Measurements from ENCODE around the gene ANGPTL1. TPM values are rescaled to one million over a fixed set of nuclear protein-coding genes. Genes with fewer than 3 reads are reported as not detected.

The ANGPTL1 gene
- total RNA-seq = 10 to 100 TPM in 2 of 4 donors, 1 to 10 TPM in 2; 3.4 to 28.3 (median 17.9) TPM

GRCh38 chr1:178870944-178871343 lies at the start of gene ANGPTL1:
ANGPTL1 (minus strand) TSS chr1:178871077; CDS start chr1:178865776, 5,301 bp downstream.
- TF ChIP-seq CTCF (IDR thresholded peaks at IDR 0.05) = no peak
- no peak for TF ChIP-seq POLR2A (IDR thresholded peaks at IDR 0.05)
- no peak for DNase-seq (ENCODE audit: low spot score in 2 of 2)
- intact Hi-C loops (cut with DNase I; ENCODE audit: low total_unique reads) = loop anchor here (2.0 kb wide), 1 partner anchor 64 kb away; no protein-coding TSS in a partner anchor
- WGBS, 2 donors = 54% methylated on average over 4 of the region's 4 CpGs
- no peak within 1 kb of the TSS for H3K4me3 ChIP-seq (ENCODE audit: low read depth, poor library complexity, severe bottlenecking)

GRCh38 chr1:178919581-178919980 lies 48.7 kb upstream of the ANGPTL1 start:
- WGBS, 2 donors = 86 to 92% methylated on average over 2 of the region's 2 CpGs
- intact Hi-C loops (cut with DNase I; ENCODE audit: low total_unique reads) = no loop called here

GRCh38 chr1:178918955-178919354 lies 48.1 kb upstream of the ANGPTL1 start:
- intact Hi-C loops (cut with DNase I; ENCODE audit: low total_unique reads) = no loop called here
- TF ChIP-seq CTCF (IDR thresholded peaks at IDR 0.05) (no peak), POLR2A (IDR thresholded peaks at IDR 0.05) (no peak)
- 65 to 79% methylated on average over 2 of the region's 2 CpGs for WGBS, 2 donors
- DNase-seq (ENCODE audit: low spot score in 2 of 2) = no peak
- H3K4me3 ChIP-seq (ENCODE audit: low read depth, poor library complexity, severe bottlenecking) = no peak overlapping the region

More at GRCh38 chr1:178919581-178919980, 48.7 kb upstream of the ANGPTL1 start:
- DNase-seq (ENCODE audit: low spot score in 2 of 2) = no peak
- H3K4me3 ChIP-seq (ENCODE audit: low read depth, poor library complexity, severe bottlenecking) = no peak overlapping the region
- TF ChIP-seq CTCF (IDR thresholded peaks at IDR 0.05) = no peak
- no peak for TF ChIP-seq POLR2A (IDR thresholded peaks at IDR 0.05)

- TF ChIP-seq POLR2A (IDR thresholded peaks at IDR 0.05) = no peak
- no peak for TF ChIP-seq CTCF (IDR thresholded peaks at IDR 0.05)
- intact Hi-C loops (cut with DNase I; ENCODE audit: low total_unique reads) = no loop called here
- no peak for DNase-seq (ENCODE audit: low spot score in 2 of 2)
- 85% methylated on average over 6 of the region's 6 CpGs for whole genome bisulfite sequencing, 2 donors
- no peak overlapping the region for H3K4me3 ChIP-seq (ENCODE audit: low read depth, poor library complexity, severe bottlenecking)
These were observed 47.4 kb upstream of the ANGPTL1 start for GRCh38 chr1:178918308-178918707.

GRCh38 chr1:178916448-178917174 lies 45.7 kb upstream of the ANGPTL1 start:
- H3K4me3 ChIP-seq (ENCODE audit: low read depth, poor library complexity, severe bottlenecking) = no peak overlapping the region
- no peak for TF ChIP-seq CTCF (IDR thresholded peaks at IDR 0.05)
- no peak for TF ChIP-seq POLR2A (IDR thresholded peaks at IDR 0.05)
- 82 to 84% methylated on average over 5 of the region's 5 CpGs for WGBS, 2 donors
- intact Hi-C loops (cut with DNase I; ENCODE audit: low total_unique reads) = no loop called here
- DNase-seq (ENCODE audit: low spot score in 2 of 2) = no peak

Measured in lower leg skin (tissue), 4 donors.